ENCODE measurements around the gene UBR1. TPM values are rescaled to one million over a fixed set of nuclear protein-coding genes. Genes with fewer than 3 reads are reported as not detected.
"Not testable (repeated sequence)": the region's sequence is repeated elsewhere in the genome, so short reads cannot be mapped to it uniquely, and the experiment has no call there.

UBR1 gene
- total RNA-seq, 2 donors from 2014 or later = 18.0 to 21.5 TPM

- intact Hi-C loops (cut with DNase I) = no loop called here
- DNase-seq (no peak), ATAC-seq (no peak)
Observed at GRCh38 chr15:43071451-43071850, 34.4 kb downstream of the UBR1 start.

- ATAC-seq (no peak), DNase-seq (no peak)
- intact Hi-C loops (cut with DNase I) = no loop called here
Observed at GRCh38 chr15:43070893-43071292, 34.9 kb downstream of the UBR1 start.

GRCh38 chr15:43070249-43070648 is 35.6 kb downstream of the UBR1 start:
- intact Hi-C loops (cut with DNase I) = no loop called here
- no peak for DNase-seq
- no peak for ATAC-seq

- no peak for DNase-seq
- no peak for ATAC-seq
- intact Hi-C loops (cut with DNase I) = no loop called here
Observed at GRCh38 chr15:43067717-43068461, 37.9 kb downstream of the UBR1 start.

- intact Hi-C loops (cut with DNase I) = no loop called here
- DNase-seq (no peak), ATAC-seq (no peak)
Observed at GRCh38 chr15:43056696-43057095, 49.1 kb downstream of the UBR1 start.

- ATAC-seq (no peak), DNase-seq (no peak)
- intact Hi-C loops (cut with DNase I) = no loop called here
Observed at GRCh38 chr15:43052860-43053259, 53.0 kb downstream of the UBR1 start.

GRCh38 chr15:43048935-43049334 is 56.9 kb downstream of the UBR1 start:
- ATAC-seq (no peak), DNase-seq (no peak)
- intact Hi-C loops (cut with DNase I) = no loop called here

GRCh38 chr15:43046484-43046883 is 59.4 kb downstream of the UBR1 start:
- no peak for DNase-seq
- no peak for ATAC-seq
- intact Hi-C loops (cut with DNase I) = no loop called here

- ATAC-seq (no peak), DNase-seq (no peak)
- intact Hi-C loops (cut with DNase I) = no loop called here
Observed at GRCh38 chr15:43042885-43043284, 63.0 kb downstream of the UBR1 start.

- intact Hi-C loops (cut with DNase I); ATAC-seq: not testable (repeated sequence)
Observed at GRCh38 chr15:43041085-43041484, 64.8 kb downstream of the UBR1 start.

GRCh38 chr15:43035240-43035639 is 70.6 kb downstream of the UBR1 start:
- intact Hi-C loops (cut with DNase I); DNase-seq; ATAC-seq: not testable (repeated sequence)

More at GRCh38 chr15:43041085-43041484, 64.8 kb downstream of the UBR1 start:
- not testable (repeated sequence) for DNase-seq

- DNase-seq (no peak), ATAC-seq (no peak)
- intact Hi-C loops (cut with DNase I) = no loop called here
Observed at GRCh38 chr15:43029476-43029875, 76.4 kb downstream of the UBR1 start.

GRCh38 chr15:43025150-43025549 is 80.7 kb downstream of the UBR1 start:
- ATAC-seq (no peak), DNase-seq (no peak)
- intact Hi-C loops (cut with DNase I) = no loop called here

- intact Hi-C loops (cut with DNase I); DNase-seq; ATAC-seq: not testable (repeated sequence)
Observed at GRCh38 chr15:43014671-43015070, 91.2 kb downstream of the UBR1 start.

GRCh38 chr15:43009206-43009605 is 96.6 kb downstream of the UBR1 start:
- intact Hi-C loops (cut with DNase I) = no loop called here
- ATAC-seq (no peak), DNase-seq (no peak)

GRCh38 chr15:43008150-43008549 is 97.7 kb downstream of the UBR1 start:
- intact Hi-C loops (cut with DNase I) = no loop called here
- DNase-seq (no peak), ATAC-seq (no peak)

GRCh38 chr15:43007551-43007950 is 98.3 kb downstream of the UBR1 start:
- intact Hi-C loops (cut with DNase I) = no loop called here
- ATAC-seq (no peak), DNase-seq (no peak)

- intact Hi-C loops (cut with DNase I) = no loop called here
- ATAC-seq (no peak), DNase-seq (no peak)
Observed at GRCh38 chr15:43006991-43007390, 98.8 kb downstream of the UBR1 start.

GRCh38 chr15:43004886-43005595 is 100.8 kb downstream of the UBR1 start:
- ATAC-seq; DNase-seq; intact Hi-C loops (cut with DNase I): not testable (repeated sequence)

- DNase-seq = no peak
- intact Hi-C loops (cut with DNase I) = no loop called here
- peak; percentile 15 to 49 for ATAC-seq
Observed at GRCh38 chr15:42999201-42999779, 106.5 kb downstream of the UBR1 start.
